ENCODE data around the gene FAM209A.
"Not testable (repeated sequence)": the region's sequence is repeated elsewhere in the genome, so short reads cannot be mapped to it uniquely, and the experiment has no call there.

FAM209A gene

GRCh38 chr20:56542489-56543030 is 18.0 kb downstream of the FAM209A start:
- DNase-seq, result no peak

GRCh38 chr20:56551571-56551970 is 27.0 kb downstream of the FAM209A start:
- no peak for DNase-seq

GRCh38 chr20:56552911-56553629 is 28.5 kb downstream of the FAM209A start:
- DNase-seq, result no peak

GRCh38 chr20:56554869-56555268 is 30.3 kb downstream of the FAM209A start:
- DNase-seq, result peak; percentile 31

GRCh38 chr20:56558968-56559367 is 34.4 kb downstream of the FAM209A start:
- DNase-seq, result no peak

- DNase-seq, result not testable (repeated sequence)
Measured at GRCh38 chr20:56564526-56564925, 40.0 kb downstream of the FAM209A start.

- no peak for DNase-seq
Measured at GRCh38 chr20:56565511-56565910, 41.0 kb downstream of the FAM209A start.

- DNase-seq, result no peak
Measured at GRCh38 chr20:56566621-56567020, 42.1 kb downstream of the FAM209A start.

- no peak for DNase-seq
Measured at GRCh38 chr20:56570832-56571231, 46.3 kb downstream of the FAM209A start.

GRCh38 chr20:56572172-56572571 is 47.6 kb downstream of the FAM209A start:
- no peak for DNase-seq

GRCh38 chr20:56573986-56574385 is 49.4 kb downstream of the FAM209A start:
- no peak for DNase-seq

- no peak for DNase-seq
Measured at GRCh38 chr20:56574531-56575142, 50.1 kb downstream of the FAM209A start.

- no peak for DNase-seq
Measured at GRCh38 chr20:56575157-56575556, 50.6 kb downstream of the FAM209A start.

Measured in midbrain (tissue), 1 donor.